ENCODE measurements around the gene CD79A.

GRCh38 chr19:41872384-41872774, 4.7 kb upstream of the CD79A start:
- TF ChIP-seq POLR2AphosphoS5 (IDR thresholded peaks at IDR 0.05; ENCODE audit: low read depth, low read length) = peak; percentile 68
- TF ChIP-seq, protein P1, sequence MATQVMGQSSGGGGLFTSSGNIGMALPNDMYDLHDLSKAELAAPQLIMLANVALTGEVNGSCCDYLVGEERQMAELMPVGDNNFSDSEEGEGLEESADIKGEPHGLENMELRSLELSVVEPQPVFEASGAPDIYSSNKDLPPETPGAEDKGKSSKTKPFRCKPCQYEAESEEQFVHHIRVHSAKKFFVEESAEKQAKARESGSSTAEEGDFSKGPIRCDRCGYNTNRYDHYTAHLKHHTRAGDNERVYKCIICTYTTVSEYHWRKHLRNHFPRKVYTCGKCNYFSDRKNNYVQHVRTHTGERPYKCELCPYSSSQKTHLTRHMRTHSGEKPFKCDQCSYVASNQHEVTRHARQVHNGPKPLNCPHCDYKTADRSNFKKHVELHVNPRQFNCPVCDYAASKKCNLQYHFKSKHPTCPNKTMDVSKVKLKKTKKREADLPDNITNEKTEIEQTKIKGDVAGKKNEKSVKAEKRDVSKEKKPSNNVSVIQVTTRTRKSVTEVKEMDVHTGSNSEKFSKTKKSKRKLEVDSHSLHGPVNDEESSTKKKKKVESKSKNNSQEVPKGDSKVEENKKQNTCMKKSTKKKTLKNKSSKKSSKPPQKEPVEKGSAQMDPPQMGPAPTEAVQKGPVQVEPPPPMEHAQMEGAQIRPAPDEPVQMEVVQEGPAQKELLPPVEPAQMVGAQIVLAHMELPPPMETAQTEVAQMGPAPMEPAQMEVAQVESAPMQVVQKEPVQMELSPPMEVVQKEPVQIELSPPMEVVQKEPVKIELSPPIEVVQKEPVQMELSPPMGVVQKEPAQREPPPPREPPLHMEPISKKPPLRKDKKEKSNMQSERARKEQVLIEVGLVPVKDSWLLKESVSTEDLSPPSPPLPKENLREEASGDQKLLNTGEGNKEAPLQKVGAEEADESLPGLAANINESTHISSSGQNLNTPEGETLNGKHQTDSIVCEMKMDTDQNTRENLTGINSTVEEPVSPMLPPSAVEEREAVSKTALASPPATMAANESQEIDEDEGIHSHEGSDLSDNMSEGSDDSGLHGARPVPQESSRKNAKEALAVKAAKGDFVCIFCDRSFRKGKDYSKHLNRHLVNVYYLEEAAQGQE (IDR thresholded peaks at IDR 0.05; ENCODE audit: insufficient read depth in 1 of 2, low read depth in 2 of 2, low read length in 2 of 2) = no peak

All from PFSK-1 (cell line).